Measurements from ENCODE around the gene IP6K2.
"Not testable (repeated sequence)": the region's sequence is repeated elsewhere in the genome, so short reads cannot be mapped to it uniquely, and the experiment has no call there.

The IP6K2 gene

DNA sequence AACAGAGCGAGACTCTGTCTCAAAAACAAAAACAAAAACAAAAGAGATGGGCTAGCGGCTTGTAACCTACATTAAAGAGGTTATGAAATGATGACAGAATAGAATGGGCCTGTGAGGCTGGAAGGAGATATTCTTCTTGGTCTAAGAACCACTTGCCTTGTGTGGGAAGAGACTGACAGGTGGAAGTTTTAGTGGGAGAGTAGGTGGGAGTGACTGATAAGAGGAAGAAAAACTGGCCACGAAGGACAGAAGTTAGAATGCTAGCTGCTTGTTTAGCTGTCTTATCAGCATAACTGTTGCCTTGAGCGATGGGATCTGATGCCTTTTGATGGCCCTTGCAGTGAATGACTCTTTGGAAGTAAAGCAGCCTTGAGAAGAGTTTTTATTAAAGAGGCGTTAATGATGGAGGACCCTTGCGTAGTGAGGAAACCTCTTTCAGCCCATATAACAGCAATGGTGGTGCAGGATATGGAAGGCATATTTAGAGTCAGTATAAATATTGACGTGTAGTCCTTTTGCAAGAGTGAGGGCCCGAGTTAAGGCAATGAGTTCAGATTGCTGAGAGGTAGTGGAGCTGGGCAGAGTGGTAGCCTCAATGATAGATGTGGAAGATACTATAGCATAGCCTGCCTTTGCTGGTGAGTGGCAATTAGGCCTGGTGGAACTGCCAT, 8.3 kb upstream of the IP6K2 start:
- not testable (repeated sequence) for DNase-seq

DNA sequence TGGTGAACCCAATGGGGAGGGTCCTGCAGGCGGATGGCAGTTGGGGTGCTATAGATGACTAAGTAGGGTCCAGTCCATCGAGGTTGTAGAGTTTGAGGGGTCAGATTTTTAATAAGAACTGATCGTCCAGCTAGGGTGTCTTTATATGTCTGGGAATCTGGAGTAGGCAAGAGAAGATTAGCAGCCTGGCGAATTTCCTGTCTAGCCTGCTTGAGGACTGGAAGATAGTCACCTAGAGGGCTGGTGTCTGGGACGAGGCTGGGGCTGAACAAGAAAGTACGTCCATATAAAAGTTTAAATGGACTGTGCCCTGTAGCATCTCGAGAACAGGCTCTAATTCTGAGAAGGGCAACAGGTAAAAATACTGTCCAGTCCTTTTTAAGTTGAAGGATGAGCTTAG, 6.7 kb upstream of the IP6K2 start:
- no peak for DNase-seq

DNA sequence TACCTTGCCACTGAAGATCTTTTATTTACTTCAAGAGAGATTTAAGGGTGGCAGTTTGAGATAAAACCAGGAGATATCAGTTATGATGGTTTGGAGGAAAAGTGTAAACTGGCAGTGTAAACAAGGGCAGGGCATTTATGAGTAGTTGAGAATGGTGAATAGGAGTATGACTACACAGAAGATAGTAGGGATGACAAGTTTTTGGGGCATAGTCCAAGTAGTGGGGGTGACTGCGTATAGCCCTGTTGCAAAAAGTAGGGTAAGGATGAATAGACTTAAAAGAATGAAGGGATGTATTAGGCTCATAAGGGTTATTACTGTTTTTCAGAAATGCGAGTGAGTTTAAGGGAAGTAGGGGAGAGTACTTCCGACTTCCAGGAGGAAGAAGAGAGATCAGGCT, 6.3 kb upstream of the IP6K2 start:
- not testable (repeated sequence) for DNase-seq

DNA sequence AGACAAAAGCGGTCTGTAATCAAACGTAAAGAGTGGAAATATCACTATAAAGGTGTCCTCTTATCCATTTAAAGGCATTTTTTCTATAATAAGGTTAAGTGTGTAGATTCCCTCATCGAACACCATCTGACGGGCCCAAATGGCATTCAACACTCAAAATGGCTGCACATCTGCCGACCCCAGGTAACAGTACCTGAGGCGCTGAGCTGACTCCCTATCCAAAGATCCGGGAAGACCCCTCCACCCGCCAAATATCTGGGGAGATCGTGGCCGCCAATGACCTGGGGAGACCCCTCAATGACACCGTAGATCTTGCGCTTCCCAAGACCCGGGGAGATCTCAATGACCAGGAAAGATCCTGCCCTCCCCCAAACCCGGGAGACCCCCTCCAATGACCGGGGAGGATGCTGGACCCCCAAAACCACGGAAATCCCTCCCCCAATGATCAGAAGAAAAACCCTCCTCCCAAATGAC, 476 bp downstream of the IP6K2 start:
- no peak for DNase-seq

DNA sequence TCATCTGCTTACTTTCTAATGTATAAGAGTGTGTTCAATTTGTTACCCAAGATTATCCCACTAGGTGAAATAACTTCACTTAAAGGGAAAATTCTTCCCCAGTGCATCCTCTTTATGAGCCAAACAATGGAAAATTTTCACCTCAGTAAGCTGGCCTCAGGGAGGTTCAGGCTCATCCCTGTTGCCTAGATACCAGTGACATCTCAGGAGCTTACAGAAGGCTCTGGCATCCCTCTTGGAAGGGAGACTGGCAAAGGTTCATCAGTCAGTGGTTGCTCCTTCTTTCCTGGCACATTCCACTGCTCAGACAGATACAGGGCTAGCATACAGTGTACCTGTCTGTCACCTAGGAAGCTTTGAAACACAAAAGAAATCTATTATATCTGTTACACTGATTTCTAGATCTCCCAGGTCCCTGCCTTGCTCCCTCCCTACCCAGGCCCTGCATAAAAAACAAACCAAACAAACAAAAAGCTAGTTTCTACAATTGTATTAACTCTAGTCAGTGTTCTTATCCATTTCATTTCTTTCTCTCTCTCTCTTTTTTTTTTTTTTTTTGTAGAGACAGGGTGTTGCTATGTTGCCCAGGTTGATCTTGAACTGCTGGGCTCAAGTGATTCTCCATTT, 1.7 kb downstream of the IP6K2 start:
- DNase-seq, result peak; percentile 60

DNA sequence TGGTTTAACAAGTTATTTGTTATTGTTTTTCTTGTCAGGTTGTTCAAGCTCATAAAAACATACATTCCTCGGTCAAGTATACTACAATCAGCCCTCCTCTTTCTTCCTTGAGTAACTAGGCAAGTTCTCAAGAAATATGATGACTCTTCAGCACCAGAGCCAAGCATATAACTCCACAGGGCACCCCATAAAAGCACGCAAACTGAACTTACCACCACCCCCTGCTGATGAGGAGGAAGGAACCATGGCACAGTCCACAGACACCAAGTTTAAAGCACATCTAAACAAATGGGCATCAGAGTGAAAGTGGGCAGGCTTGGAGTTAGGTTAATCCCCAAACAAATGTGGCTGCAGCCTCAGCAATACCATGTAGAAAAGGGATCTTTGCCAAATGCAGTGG, 5.3 kb downstream of the IP6K2 start:
- DNase-seq, result no peak

DNA sequence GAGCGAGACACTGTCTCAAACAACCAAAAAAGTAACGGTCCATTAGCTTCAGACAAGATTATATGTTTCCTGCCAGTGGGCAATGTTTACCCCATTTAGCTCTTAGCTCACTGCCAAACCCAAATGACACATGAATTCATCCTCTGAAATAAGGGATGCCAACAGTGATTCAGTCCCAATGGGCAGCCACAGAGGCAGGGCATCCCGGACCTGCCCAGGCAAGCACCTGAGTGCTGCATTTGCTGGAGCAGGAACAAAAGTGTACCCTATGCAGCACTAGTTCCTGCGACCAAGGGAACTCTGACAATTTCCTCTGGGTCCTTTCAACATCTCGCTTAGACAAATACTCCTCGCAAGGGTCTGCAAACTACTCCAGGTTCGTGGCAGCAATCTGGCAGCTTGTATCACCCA, 8.0 kb downstream of the IP6K2 start:
- DNase-seq, result no peak

DNA sequence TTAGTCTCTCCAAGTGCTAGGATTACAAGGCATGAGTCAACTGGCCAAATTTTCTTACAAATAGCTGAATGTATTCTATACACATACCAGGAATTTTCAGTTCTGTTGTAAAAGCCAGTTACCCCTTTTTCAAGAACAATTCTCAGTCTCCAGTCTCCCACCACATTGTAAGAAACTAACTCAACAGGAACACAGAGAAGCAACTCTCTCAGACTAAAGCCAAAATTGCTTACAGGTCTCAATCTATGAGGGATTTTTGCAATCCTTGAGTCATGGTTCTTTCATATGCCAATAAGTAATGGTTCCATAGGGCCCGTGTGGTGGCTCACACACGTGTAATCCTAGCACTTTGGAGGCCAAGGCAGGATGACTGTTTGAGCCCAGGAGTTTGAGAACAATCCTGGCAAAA, 8.5 kb downstream of the IP6K2 start:
- no peak for DNase-seq

DNA sequence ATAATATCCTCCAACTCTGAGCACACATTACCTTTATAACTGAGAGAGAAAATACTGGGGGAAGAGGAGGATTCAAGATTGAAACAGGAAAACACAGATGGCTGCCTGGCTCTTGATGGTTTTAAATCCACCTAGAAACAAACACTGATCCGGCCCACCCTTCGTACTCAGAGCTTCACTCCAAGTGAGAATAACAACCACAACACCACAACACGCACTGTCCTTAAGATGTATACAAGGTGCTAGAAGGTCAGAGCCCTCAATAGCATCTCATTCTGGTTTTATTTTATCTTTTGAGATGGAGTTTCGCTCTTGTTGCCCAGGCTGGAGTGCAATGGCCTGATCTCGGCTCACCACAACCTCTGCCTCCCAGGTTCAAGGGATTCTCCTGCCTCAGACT, 9.9 kb downstream of the IP6K2 start:
- DNase-seq, result no peak

DNA sequence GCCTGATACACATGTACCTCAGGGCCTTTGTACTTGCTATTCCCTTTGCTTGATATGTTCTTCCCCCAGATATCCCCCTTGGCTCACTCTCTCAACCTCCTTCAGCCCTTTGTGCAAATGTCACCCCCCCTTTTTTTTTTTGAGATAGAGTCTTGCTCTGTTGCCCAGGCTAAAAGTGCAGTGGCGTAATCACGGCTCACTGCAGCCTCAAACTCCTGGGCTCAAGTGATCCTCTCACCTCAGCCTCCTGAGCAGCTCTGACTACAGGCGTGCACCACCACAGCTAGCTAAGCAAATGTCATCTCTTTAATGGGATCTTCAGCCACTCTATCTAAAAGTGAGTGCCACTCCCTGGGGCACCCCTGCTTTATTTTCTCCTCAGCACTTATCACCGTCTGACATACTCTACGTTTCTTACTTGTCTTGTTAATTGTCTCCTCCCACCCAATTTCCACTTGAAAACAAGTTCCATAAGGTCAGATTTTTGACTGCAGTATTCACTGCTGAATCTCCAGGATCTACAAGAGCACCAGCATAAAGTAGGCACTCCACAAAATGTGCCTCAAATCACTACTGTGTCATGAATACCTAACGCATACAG, 14.6 kb downstream of the IP6K2 start:
- no peak for DNase-seq

DNA sequence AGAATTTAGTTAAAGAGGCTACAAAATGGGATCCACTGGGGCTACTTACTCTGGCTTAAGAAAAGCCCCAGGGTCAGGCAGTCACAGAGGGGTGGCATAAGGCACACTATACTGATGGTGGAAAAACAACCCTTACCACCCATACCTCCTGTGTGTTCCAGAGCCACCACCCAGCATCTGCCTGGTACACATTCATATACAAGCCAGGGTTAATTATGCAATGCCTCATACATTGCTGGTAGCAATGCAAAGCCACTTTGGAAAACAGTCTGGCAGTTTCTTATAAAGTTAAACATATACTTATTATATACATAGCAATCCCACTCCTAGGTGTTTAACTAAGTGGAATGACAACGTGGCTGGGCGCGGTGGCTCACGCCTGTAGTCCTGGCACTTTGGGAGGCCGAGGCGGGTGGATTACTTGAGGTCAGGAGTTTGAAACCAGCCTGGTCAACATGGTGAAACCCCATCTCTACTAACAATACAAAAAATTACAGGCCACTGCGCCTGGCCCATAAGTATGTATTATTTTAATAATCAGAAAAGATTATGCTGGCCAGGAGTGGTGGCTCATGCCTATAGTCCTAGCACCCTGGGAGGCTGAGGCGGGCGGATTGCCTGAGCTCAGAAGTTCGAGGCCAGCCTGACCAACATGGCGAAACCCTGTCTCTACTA, 16.2 kb downstream of the IP6K2 start:
- no peak for DNase-seq

DNA sequence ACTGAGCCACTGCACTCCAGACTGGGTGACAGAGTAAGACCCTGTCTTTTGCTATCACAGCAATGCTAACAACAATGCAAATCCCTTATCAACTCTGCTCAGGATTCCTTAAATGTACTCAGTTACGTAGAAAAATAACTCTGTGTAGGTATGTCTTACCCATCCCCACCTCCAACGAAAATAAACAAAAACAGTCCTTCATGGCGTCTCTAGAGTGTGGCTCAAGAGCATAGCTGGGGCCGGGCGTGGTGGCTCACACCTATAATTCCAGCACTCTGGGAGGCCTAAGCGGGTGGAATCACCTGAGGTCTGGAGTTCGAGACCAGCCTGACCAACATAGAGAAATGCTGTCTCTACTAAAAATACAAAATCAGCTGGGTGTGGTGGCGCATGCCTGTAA, 18.1 kb downstream of the IP6K2 start:
- no peak for DNase-seq

DNA sequence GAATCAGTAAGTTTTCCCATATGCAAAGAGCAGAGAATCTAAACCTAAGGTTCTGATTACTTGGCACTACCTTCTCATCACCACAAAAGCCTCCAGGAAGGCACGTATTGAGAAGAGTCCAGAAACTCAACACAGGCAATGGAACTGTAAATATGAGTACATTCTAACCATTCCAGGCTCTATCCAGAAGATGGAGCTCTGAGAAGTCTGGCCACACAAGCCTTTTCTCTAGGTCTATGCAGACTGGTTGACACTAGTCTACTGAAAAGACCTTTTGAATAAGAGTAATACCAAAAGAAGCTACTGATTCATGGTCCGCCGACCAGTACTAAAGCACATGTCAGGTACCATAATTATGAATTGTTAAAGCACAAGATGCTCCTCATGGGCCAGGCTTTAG, 19.1 kb downstream of the IP6K2 start:
- DNase-seq, result no peak

DNA sequence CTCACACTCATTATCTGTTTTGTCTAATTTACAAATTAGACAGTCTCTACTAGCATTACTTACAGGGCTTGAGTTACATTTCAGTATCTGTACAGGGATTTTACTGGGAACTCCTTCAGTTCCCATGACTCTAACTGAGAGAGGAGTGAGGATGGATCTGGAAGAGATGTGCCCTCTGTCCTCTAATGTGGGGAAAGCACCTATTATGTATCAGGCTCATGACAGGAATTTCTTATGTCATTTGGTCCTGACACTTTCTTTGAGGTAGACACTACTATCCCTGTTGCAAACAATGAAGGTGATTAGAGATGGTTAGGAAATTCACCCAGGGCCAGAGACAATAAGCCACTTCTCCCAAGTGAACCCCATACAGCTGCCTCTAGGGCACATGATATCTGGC, 20.4 kb downstream of the IP6K2 start:
- DNase-seq, result no peak

DNA sequence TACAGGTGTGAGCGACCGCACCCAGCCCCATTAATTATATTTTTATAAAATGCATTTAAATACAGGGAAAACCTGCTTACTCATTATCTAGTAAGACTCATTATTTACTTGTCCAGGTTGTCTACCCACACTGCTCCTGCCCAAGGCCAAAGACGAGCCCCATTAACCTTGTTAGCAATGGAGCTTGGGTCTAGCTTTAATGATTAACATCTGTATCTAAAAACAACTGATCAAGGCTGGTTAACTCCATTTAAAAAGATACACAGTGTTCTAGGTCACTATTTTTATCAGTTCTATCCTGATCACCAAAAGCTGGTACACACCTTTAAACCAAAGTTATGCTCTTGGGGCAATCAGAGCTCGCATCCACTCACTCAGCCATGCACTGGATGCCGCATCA, 20.9 kb downstream of the IP6K2 start:
- no peak for DNase-seq

DNA sequence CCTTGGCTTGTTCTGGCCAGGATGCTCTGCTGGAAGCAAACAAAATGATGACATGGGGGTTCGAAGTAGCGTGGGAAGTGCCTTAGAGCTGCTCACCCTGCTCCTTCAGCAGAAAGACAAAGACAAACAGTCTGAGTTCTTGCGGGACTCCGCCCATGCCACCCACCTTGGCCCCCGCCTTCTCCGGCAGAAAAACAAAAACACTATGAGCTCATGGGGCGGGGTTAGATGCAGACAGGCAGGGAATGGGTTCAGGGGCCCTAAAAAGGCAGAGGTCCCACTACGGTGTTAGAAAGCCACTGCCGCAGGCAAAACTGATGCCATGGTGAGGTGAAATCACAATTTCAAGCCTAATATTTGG, 21.6 kb downstream of the IP6K2 start:
- peak; percentile 92 for DNase-seq

DNA sequence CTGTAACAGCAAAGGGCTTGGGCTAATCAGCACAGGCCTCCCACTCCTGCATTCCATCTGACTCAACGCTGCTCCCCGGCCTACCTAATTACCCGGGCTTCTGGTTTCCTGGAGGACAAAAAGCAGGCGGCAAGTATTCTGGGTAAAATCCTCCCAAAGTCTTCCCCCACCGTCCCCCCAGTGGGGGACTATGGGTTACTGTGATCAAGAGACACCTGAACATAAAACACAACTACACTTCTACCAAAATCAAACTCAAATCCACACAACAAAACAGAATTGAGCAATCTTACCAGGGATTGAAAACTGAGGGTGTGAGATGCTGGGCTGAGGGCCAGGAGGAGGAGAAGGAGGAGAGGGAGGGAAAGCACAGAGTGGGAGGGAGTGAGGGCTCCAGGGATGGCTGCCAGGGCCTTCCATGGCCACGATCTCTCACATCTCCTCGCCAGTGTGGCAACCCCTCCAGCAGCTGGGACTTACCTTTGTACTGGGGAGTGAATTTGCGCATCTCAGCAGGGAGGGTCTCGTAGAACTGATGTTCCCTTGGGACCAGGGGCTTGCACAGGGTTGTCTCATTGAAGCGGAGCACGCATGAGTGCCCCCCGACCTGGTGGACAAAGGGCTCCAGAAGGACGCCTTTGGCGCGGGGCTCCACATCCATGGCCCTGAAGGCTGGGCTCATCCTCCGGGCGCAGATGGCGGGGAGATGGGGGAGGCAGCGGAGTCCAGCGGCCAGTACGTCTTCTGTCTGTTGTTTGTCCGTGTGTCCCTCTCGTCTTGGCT, 22.2 kb downstream of the IP6K2 start:
- DNase-seq, result peak; percentile 90

DNA sequence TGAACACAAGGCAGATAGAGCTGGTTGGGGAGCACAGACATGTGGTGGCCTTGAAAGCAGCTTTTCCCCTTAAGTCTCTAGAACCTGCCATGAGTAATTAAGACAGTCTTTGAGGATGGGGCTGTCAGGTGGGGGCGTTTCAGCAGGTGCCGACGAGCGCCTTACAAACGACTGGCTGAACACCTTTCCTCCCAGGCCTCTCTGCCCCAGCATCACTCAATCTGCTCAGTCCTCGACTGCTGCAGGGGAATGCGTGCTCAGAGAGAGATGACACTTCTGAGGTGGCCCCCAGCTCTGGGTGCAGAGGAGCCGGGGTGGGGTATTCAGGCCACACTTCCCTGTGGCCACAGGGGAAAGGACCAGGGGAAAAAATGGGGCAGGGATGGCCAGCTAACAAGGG, 23.2 kb downstream of the IP6K2 start:
- DNase-seq, result no peak

DNA sequence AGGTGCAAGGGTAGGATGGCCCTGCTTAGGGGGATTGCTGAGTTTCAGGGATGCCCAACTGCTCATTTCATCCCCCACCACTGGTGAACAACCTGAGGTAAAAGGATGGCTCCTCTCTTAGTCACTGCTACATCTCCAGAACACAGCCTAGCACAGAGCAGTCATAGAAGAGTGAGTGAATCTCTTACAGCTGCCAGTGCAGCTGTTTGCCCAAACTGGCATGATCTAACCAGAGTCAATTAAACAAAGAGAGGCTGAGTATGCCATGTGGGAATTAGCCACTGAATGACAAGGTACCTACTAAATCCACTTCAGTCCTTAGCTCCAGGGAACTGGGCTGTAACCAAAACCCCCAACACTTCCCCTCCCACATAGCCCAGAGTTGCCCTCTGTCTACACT, 24.5 kb downstream of the IP6K2 start:
- no peak for DNase-seq

DNA sequence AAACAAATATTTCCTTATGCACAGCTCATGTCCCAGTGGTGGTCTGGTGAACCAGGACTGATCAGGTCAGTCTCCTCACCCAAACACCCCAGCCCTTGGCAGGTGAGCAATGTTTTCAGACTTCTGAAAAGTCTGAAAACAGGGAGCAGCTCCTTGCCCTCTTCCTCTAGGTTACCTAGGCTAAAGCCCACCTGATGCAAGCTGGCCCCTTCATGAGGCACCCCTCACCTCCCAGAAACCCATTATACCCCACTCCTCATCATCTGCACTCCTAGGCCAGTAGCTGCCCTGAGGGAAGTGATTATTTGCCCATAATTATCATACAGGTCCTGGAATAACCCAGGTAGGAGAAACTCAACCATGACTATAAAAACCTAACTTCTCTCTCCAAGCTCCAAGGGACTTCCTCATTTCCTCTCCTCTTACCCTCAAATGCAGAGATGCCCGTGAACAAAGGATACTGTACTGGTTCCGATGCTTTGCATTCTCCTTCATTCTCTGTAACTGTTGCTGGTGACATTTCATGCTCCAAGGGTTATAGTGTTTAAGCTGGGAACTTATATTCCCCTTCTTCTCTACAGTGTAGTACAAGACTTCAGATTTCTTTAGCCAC, 26.1 kb downstream of the IP6K2 start:
- DNase-seq, result no peak

DNA sequence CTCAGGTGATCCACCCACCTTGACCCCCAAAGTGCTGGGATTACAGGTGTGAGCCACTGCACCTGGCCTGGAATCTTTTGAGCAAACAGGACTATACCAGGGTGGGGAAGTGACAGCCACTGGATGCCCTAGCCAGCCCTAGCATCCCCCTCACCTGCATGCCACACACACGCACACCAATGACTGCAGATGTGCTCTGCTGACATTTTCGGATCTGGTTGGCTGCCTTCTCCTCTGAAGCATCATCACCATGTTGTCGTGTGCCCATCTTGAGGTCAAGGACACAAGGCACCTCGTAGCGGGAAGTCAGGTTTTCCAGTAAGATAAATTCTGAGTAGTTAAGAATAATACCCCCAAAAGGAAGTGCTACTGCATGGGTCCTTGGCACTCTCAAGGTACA, 27.6 kb downstream of the IP6K2 start:
- DNase-seq, result no peak

DNA sequence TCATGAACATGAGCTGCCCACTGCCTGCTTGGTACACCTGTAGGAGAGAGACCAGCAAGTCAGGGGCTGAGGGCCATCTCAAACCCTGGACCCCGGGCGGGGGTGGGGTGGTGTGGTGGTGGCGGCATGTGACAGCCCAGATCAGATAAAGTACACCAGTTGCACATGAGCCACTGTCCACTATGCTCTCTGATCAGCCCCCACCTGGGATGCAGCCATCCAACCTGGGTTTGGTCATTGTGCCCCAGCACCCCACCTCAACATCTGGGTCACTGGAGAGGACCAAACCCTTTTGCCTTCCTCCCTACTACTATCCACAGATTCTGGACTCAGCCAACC, 28.3 kb downstream of the IP6K2 start:
- DNase-seq, result no peak
